GM21360 (cell line): ENCODE data around the gene MORN5.
A peak's percentile ranks its signal among the peaks of the same experiment; 100 is the strongest.
"Not testable (repeated sequence)": the region's sequence is repeated elsewhere in the genome, so short reads cannot be mapped to it uniquely, and the experiment has no call there.

Experiments used
- ATAC-seq: cut with Tn5 transposase; IDR thresholded peaks from one replicate; pipeline ENCODE4 v1.9.1; 2021; ENCODE audit warnings: mild to moderate bottlenecking, moderate library complexity; ENCODE audit not compliant: unreplicated experiment

The MORN5 gene

GRCh38 chr9:122159026-122159924 is at the start of gene MORN5, which contains the start of gene NDUFA8:
Gene MORN5, plus strand, starts transcription at chr9:122159908. Its CDS starts 65 bp downstream, at chr9:122159973.
Gene NDUFA8, minus strand, starts transcription at chr9:122159779. Its CDS starts 102 bp downstream, at chr9:122159677.
- ATAC-seq: peak; percentile 92

- no peak for ATAC-seq
These were observed 49.4 kb upstream of the MORN5 start for GRCh38 chr9:122110100-122110833.

DNA sequence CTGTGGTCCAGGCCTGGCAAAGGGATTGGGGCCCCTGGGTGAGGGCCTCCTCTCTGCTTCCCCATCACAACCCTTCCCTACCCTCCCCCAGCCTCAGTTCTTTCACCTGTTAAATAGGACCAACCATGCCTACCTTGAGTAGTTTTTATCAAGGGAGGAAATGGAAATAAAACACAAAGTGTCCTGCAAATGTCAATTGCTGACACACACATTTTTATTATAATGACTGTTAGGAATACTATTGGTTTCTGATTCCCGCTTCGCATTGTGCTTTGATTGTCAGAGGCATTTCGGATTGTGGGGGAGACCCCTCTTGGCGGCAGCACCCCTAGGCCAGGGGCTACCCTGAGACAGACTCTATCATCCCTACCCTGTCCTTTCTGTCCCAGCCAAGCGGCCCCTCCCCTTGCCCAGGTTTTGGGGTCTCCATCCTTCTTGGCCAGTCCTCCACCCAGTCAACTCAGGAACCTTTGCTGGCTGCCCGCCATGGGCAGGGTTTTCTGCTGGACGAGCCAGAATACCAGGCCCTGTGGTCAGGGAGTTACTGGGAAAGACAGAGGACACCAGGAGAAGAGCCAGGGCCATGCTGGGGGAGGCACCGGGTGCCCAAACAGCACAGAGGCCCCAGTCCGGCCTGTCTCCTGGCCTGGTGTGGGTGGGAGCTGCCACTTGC is 48.2 kb upstream of the MORN5 start:
- no peak for ATAC-seq

- no peak for ATAC-seq
These were observed 47.5 kb upstream of the MORN5 start for GRCh38 chr9:122112238-122112637.

DNA sequence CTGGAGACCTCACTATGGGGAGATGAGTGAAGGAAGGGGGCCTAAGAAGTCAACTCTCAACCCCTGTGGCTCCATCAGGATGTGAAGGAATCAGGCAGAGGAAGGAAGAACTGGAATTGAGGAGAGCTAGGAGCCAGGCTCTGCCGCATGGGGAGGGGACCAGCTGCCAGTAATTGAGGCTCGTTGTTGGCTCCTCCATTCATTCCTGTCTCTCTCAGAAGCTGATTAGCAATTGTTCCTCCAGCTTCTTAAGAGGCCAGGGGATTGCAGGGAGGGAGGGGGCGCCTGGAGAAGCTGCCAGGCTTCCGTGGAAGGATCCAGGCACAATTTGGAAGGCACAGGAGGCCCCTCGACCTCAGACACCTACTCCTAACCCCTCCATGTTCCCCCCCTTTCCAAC is 46.1 kb upstream of the MORN5 start:
- ATAC-seq: no peak

DNA sequence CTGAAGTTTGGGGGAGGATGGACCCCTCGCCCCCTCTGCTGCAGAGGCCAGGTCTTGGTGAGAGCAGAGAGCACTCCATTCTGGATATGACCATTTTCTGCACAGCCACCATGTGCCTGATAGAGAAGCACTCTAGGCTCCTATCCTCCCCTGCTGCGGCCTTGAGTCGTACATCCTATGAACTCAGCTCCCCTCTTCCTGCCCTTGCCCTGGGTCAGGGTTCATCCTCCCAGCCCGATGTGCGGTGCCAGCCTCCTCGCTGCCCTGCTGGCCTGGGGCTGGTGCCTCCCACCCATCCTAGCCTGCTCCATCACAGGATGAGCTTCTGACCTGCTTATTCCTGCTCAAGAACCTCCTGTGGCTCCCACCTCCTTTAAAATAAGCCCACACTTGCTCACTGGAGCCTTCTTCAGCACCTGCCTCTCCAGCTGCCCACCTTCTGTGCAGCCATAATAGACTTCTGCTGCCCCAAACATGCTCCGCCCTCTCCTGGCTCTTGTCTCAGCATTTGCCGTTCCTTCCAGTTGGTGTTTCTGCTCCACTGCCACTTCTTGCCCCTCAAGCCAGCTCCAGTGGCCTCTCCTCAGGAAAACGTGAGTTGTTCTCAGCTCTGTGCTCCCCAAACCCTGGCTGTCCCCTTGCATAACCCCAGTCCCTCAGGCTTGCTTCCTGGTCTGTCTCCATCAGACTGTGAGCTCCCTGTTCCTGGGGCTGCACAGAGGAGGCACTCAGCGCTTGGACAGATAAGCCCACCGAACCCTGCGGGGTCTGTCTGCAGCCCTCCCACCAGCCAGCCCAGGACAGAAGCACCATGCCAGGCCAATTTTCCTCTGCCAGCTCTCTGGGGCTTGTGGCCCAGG is 44.3 kb upstream of the MORN5 start:
- ATAC-seq: no peak

DNA sequence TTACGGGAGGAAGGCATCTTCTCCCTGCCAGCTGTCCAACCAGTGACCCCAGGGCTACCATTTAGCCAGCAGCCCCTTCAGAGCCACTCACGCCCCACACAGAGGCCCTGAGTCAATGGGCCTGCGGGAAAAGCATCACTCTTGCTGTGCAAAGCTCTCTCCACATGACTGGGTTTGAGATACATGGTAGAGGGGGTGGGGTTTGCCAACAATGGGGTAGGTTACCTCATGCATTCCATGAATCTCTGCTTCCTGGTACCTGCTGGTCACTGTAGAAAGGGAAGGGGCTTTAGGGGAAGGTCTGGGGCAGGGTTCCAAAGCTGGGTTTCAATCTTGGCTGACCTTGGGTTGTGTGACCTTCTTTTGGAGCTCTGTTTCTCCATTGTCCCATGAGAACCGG is 43.7 kb upstream of the MORN5 start:
- ATAC-seq: no peak

- no peak for ATAC-seq
These were observed 43.1 kb upstream of the MORN5 start for GRCh38 chr9:122116448-122117173.

DNA sequence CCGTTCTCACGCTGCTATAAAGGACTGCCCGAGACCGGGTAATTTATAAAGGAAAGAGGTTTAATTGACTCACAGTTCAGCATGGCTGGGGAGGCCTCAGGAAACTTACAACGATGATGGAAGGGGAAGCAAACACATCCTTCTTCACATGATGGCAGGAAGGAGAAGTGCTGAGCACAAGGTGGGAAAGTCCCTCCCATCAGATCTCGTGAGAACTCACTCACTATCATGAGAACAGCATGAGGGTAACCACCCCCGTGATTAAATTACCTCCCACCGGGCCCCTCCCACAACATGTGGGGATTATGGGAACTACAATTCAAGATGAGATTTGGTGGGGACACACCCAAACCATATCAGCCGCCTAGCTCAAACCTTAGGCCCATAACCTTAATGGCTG is 42.5 kb upstream of the MORN5 start:
- not testable (repeated sequence) for ATAC-seq

GRCh38 chr9:122118343-122119165 is 41.2 kb upstream of the MORN5 start:
- no peak for ATAC-seq

GRCh38 chr9:122119166-122119521 is 40.6 kb upstream of the MORN5 start:
- no peak for ATAC-seq

- no peak for ATAC-seq
These were observed 40.0 kb upstream of the MORN5 start for GRCh38 chr9:122119721-122120120.

DNA sequence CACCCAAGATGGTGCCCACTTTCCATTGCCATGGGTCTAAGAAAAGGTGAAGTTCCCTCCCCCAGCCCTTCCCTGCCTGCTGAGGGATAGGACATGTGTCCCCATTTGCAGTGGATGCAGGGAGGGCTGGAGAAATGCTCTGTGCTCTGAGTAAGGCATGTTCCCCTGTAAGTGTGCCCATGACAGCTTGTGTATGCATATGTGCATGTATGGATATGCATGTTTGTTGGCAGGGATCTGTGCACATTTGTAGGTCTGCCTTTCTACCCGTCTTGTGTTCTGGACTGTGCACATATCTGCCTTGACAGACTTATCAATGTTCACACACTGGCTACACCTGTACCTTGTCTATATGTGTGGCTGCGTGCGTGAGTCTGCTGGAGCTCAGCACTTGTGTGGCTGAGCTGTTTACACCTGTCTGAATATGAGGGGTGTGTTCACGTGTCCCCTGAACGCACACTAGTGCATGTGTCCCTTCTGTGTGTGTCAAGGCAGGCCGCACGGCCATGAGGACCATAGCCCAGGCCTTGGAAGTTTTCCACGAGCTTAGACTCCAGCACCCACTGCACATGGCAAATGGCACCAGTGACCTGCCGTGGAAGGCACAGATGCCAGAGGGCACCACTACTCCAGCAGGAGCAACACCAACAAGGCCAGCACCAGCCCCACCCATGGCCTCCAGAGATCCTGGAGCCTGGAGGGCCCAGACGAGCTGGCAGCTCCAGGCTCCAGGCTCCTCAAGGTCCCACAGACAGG is 39.2 kb upstream of the MORN5 start:
- ATAC-seq: no peak

GRCh38 chr9:122121391-122121790 is 38.3 kb upstream of the MORN5 start:
- no peak for ATAC-seq

- no peak for ATAC-seq
These were observed 37.8 kb upstream of the MORN5 start for GRCh38 chr9:122121931-122122330.

- peak; percentile 4 for ATAC-seq
These were observed 37.2 kb upstream of the MORN5 start for GRCh38 chr9:122122468-122122867.

DNA sequence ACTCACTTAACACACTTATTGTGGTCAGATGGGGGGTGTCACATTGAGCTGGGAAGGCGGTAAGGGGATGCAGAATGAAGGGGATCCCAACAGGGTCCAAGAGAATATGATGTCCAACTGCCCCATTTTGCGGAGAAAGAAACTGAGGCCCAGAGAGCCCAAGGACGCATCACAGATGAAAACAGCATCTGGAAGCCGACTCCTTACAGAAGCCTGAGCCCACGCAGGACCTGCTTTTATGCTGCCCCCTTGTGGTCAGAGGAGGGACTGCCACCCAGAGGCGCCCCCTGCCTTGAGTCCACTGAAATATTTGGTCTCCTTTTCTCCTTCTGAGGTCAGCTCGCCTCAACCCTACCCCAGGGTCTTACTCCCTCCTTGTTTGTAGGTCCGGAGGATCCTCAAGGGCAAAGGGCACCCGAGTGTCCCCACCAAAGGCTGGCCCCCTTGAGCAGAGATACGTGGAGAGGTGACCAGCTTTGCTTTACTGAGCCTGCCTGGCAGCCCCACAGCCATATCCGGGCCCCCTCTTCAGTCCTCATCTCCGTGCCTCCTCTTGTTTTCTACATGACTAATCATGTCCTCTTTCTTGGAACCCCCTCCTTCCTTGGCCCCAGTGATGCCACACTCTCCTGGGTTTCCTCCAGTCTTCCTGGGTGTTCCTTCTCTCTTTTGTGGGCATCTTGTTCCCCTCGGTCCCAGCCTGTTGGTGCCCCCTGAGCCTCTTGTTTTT is 36.6 kb upstream of the MORN5 start:
- ATAC-seq: peak; percentile 48

- no peak for ATAC-seq
These were observed 35.7 kb upstream of the MORN5 start for GRCh38 chr9:122124048-122124447.
